Lower lobe of right lung (tissue), 2 donors: ENCODE results near the gene CEMIP. TPM values are rescaled to one million over a fixed set of nuclear protein-coding genes. Genes with fewer than 3 reads are reported as not detected.

Experiments used
- ATAC-seq, 2 donors: fragments of 200-7000 bp; cut with Tn5 transposase; one replicate each; pipeline ENCODE4 v1.9.1; 2020 to 2022; ENCODE audit warnings: mild to moderate bottlenecking in 2 of 2, moderate library complexity in 2 of 2
- DNase-seq: peaks from one replicate; pipeline ENCODE4 v3.0.0-alpha.2; 2020
- H3K27ac ChIP-seq: fragments of 200-600 bp; one replicate; pipeline ENCODE4 v1.8.0; 2022
- H3K27me3 ChIP-seq: fragments of 200-600 bp; one replicate; pipeline ENCODE4 v1.8.0; 2022; ENCODE audit warnings: low read depth
- H3K36me3 ChIP-seq: fragments of 200-600 bp; one replicate; pipeline ENCODE4 v1.8.0; 2022; ENCODE audit warnings: mild to moderate bottlenecking
- H3K4me1 ChIP-seq: fragments of 200-600 bp; one replicate; pipeline ENCODE4 v1.8.0; 2022
- H3K4me3 ChIP-seq: fragments of 200-600 bp; one replicate; pipeline ENCODE4 v1.8.0; 2022; ENCODE audit warnings: mild to moderate bottlenecking
- H3K9me3 ChIP-seq: fragments of 200-600 bp; one replicate; pipeline ENCODE4 v1.8.0; 2022
- CTCF ChIP-seq: fragments of 200-600 bp; IDR thresholded peaks from one replicate; pipeline ENCODE4 v1.8.0; 2022; ENCODE audit warnings: antibody characterized with exemption, mild to moderate bottlenecking
- intact Hi-C: fragments of 100-400 bp; cut with DNase I; formaldehyde crosslinking; loops from one replicate; pipeline ENCODE4 v1.11.0; 2022
- total RNA-seq: library from RNA; stranded (reverse); fragmentation: NEBNext Ultra II Directional; extraction: Animal tissue kit (Norgen Biotek cat#: 25700); gene quantifications from one replicate; pipeline ENCODE4 v1.2.1, GENCODE V29; 2021
- donor health status: DM: no; HTN: yes; CAD: no; lungs with severe emphysema.

Gene CEMIP
- total RNA-seq, 1 donor from 2014 or later = 7.3 TPM

GRCh38 chr15:80988148-80988796, 209.1 kb downstream of the CEMIP start:
- no peak for DNase-seq
- no peak for ATAC-seq
- no peak for TF ChIP-seq CTCF
- no peak overlapping the region for H3K27ac ChIP-seq
- peaks cover 72% of the 10 kb centered on the region for H3K4me1 ChIP-seq
- H3K9me3 ChIP-seq = no peaks in the 10 kb centered on the region
- H3K4me3 ChIP-seq = peak overlapping the region; percentile 91
- intact Hi-C loops = no loop called here
- H3K27me3 ChIP-seq = no peaks in the 10 kb centered on the region
- H3K36me3 ChIP-seq = peaks cover 7% of the 10 kb centered on the region

- ATAC-seq (peak; percentile 27 to 32), DNase-seq (no peak)
- intact Hi-C loops = no loop called here
- no peak for TF ChIP-seq CTCF
- Histone ChIP-seq H3K4me1 (peaks cover 67% of the 10 kb centered on the region), H3K36me3 (peaks cover 7% of the 10 kb centered on the region), H3K27ac (peak overlapping the region; percentile 94), H3K27me3 (no peaks in the 10 kb centered on the region), H3K9me3 (no peaks in the 10 kb centered on the region), H3K4me3 (peak overlapping the region; percentile 91)
These were observed 209.9 kb downstream of the CEMIP start for GRCh38 chr15:80989081-80989517.

GRCh38 chr15:80989518-80990478, 210.6 kb downstream of the CEMIP start, which contains the start of gene MESD:
TSS of gene MESD (minus strand) at chr15:80989819. CDS start at chr15:80989791, 28 bp downstream.
- ATAC-seq (peak; percentile 99 to 100), DNase-seq (peak; percentile 99)
- no peak for TF ChIP-seq CTCF
- Histone ChIP-seq H3K4me3 (peak within 1 kb of the TSS; percentile 91), H3K36me3 (peaks cover 7% of the 10 kb centered on the region), H3K27me3 (no peaks in the 10 kb centered on the region), H3K27ac (peak within 1 kb of the TSS; percentile 94), H3K9me3 (no peaks in the 10 kb centered on the region), H3K4me1 (peaks cover 60% of the 10 kb centered on the region)
- intact Hi-C loops = no loop called here

GRCh38 chr15:80990955-80991354, 211.8 kb downstream of the CEMIP start:
- no peak overlapping the region for H3K4me3 ChIP-seq
- DNase-seq = no peak
- intact Hi-C loops = no loop called here
- TF ChIP-seq CTCF = no peak
- no peaks in the 10 kb centered on the region for H3K27me3 ChIP-seq
- H3K9me3 ChIP-seq = no peaks in the 10 kb centered on the region
- H3K4me1 ChIP-seq = peaks cover 48% of the 10 kb centered on the region
- ATAC-seq = no peak
- peak overlapping the region; percentile 25 for H3K27ac ChIP-seq
- H3K36me3 ChIP-seq = peaks cover 1% of the 10 kb centered on the region

GRCh38 chr15:80991421-80991820, 212.3 kb downstream of the CEMIP start:
- Histone ChIP-seq H3K27ac (peak overlapping the region; percentile 25), H3K9me3 (no peaks in the 10 kb centered on the region), H3K27me3 (no peaks in the 10 kb centered on the region), H3K4me1 (peaks cover 43% of the 10 kb centered on the region), H3K36me3 (no peaks in the 10 kb centered on the region), H3K4me3 (no peak overlapping the region)
- intact Hi-C loops = no loop called here
- DNase-seq (no peak), ATAC-seq (peak in 1 of 2 donors; percentile 41)
- no peak for TF ChIP-seq CTCF
